GM13976 (cell line): Measurements from ENCODE around the gene LMAN2.

Source experiments
- DNase-seq: peaks from one replicate; pipeline ENCODE4 v3.0.0; 2012; ENCODE audit warnings: low spot score
- CTCF ChIP-seq: IDR thresholded peaks from 2 replicates; pipeline ENCODE4 v1.5.1; 2012; ENCODE audit warnings: borderline replicate concordance, mild to moderate bottlenecking; ENCODE audit not compliant: insufficient read depth; ENCODE audit errors: extremely low read depth, missing control alignments, control extremely low read depth
- in situ Hi-C: fragments of 300-500 bp; cut with MboI; formaldehyde crosslinking; loops from one replicate; pipeline ENCODE4 v1.12.0; 2022; ENCODE audit warnings: low sequenced_read_pairs, mixed read lengths, inconsistent platforms; ENCODE audit not compliant: unreplicated experiment

LMAN2 gene

DNA sequence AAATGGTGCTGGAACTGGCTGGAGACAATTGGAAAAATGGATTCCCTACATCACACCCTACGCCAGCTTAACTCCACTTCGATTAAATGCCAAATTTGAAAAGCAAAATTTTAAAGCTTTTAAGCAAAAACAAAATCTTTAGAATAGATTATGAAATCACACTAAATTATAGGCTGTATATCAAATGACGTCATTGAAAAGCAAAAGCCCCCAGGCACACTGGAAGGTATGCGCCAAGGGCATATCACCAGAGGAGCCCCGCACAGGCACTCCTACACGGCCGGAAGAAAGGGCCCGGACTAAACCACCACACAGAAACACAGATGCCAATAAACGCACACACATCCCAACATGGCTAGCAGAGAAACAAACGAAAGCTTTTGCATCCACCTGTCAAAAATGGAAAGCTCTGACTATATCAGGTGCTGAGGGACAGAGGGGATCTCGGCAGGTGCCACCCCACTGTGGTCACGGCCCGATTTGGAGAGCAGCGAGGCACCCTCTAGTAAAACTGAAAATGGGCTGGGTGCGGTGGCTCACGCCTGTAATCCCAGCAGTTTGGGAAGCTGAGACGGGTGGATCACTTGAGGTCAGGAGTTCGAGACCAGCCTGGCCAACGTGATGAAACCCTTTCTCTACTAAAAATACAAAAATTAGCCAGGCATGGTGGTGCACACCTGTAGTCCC, 22.8 kb downstream of the LMAN2 start:
- no peak for DNase-seq
- no peak for TF ChIP-seq CTCF
- in situ Hi-C loops, result no loop called here

DNA sequence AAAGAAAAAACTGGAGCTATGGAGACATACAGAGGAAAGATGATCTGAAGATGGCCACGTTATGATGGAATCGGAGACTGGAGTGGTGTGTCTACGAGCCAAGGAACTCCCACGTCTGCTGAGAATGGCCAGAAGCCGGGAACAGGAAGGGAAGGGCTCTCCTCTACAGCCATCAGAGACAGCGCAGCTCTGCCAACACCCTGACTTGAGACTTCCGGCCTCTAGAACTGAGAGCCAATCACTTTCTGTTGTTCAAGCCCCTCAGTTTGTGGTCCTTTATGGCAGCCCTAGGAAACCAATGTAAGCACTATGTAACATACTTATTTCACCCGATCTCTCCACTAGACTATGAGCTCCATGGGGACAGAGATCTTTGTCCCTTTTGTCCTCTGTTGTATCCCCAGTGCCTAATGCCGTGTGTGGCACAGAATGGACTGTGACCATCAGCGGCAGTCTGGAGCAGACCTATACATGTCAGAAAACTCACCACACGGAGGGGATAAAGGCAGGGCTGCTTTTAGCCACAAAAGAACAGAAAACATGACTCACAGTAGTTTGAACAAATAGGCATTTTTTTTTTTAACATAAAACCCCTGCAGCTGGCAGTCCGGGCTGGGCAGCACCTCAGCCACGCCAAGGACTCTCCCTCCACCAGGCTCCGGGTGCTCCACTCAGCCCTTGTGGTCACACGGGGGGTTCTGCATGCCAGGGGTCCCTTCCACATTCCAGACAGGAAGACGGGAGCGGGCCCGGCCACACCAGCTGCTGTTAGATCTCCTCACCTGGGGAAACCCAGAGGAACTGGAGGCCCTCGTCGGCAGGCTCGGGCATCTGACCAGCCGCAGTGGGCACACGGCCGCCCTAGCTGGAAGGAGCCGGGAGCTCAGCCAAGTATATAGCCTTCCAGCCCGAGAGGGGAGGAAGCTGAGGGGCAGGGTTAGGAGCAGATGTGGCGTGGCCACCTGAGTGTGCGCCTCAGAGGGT, 23.6 kb downstream of the LMAN2 start:
- no peak for TF ChIP-seq CTCF
- no peak for DNase-seq
- in situ Hi-C loops, result no loop called here

- no peak for TF ChIP-seq CTCF
- DNase-seq, result no peak
- in situ Hi-C loops, result no loop called here
These were observed 25.5 kb downstream of the LMAN2 start for GRCh38 chr5:177325868-177326381.

GRCh38 chr5:177320879-177321278, 30.6 kb downstream of the LMAN2 start:
- in situ Hi-C loops, result no loop called here
- DNase-seq, result no peak
- no peak for TF ChIP-seq CTCF

GRCh38 chr5:177319913-177320588, 31.4 kb downstream of the LMAN2 start:
- in situ Hi-C loops, result no loop called here
- no peak for TF ChIP-seq CTCF
- no peak for DNase-seq

DNA sequence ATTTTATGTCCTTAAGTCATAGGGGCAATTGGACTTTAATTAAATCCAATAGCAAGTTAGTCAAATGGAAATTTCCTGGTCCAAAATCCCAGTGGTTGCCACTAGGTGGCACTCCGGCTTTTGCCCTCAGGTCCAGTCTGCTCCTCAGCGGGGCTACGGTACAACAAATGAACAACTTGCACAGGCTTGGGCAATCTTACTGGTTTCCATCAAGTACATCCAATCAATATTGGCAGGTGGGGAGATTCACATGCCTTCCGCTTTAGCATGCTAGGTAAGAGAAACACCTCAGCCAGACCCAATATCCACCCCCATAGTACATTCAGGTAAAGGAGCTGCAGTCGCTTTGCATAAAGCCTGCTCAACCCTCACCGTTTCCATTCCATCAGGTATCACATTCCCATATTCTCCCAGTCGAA, 33.5 kb downstream of the LMAN2 start:
- peak; percentile 79 for DNase-seq
- TF ChIP-seq CTCF, result peak; percentile 76
- in situ Hi-C loops, result no loop called here
